Dermis lymphatic vessel endothelial cell (primary cell): ENCODE data around the gene DUSP3. TPM values are rescaled to one million over a fixed set of nuclear protein-coding genes. Genes with fewer than 3 reads are reported as not detected.

Experiments used
- total RNA-seq: library from RNA; depleted of rRNA; stranded (reverse); fragments of >200 nt; gene quantifications from 2 replicates; pipeline ENCODE4 v1.2.1, GENCODE V29; 2014

The DUSP3 gene
- 47.6 and 73.7 TPM in 2 replicates for total RNA-seq

GRCh38 chr17:43778337-43779144 is at the start of gene DUSP3:
DUSP3 (minus strand) TSS chr17:43778977; CDS start chr17:43778924, 53 bp downstream.

GRCh38 chr17:43780135-43780534 is 1.4 kb upstream of the DUSP3 start, which contains the start of gene CFAP97D1:
CFAP97D1 (plus strand) TSS chr17:43780435; CDS start chr17:43780463, 28 bp downstream.

GRCh38 chr17:43758497-43759174 is 20.1 kb downstream of the DUSP3 start, which contains the start of gene SOST:
SOST (minus strand) TSS chr17:43758791; CDS start chr17:43758741, 50 bp downstream.

Other genes starting within 250 kb of the DUSP3 start
- 1.1 and 4.9 TPM in 2 replicates for gene ETV4, start 232.6 kb downstream of the DUSP3 start, total RNA-seq
- under 0.01 and 0.09 TPM in 2 replicates for gene MEOX1, start 117.1 kb downstream of the DUSP3 start, total RNA-seq
- not detected in 2 replicates for gene SOST, start 20.2 kb downstream of the DUSP3 start, total RNA-seq
- not detected in 2 replicates for gene CFAP97D1, start 1.5 kb upstream of the DUSP3 start, total RNA-seq
- 0.95 and 1.2 TPM in 2 replicates for gene MPP3, start 54.2 kb upstream of the DUSP3 start, total RNA-seq
- under 0.01 and 0.17 TPM in 2 replicates for gene CD300LG, start 68.2 kb upstream of the DUSP3 start, total RNA-seq
- gene MPP2, start 128.6 kb upstream of the DUSP3 start, total RNA-seq: under 0.01 and 0.11 TPM in 2 replicates
- not detected in 2 replicates for gene PPY, start 163.5 kb upstream of the DUSP3 start, total RNA-seq
- gene PYY, start 175.0 kb upstream of the DUSP3 start, total RNA-seq: not detected in 2 replicates
- 2.4 TPM in 2 replicates for gene NAGS, start 225.6 kb upstream of the DUSP3 start, total RNA-seq
- gene TMEM101, start 236.0 kb upstream of the DUSP3 start, total RNA-seq: 87.9 and 101 TPM in 2 replicates